ENCODE measurements around the gene BEST4.

Gene BEST4

DNA sequence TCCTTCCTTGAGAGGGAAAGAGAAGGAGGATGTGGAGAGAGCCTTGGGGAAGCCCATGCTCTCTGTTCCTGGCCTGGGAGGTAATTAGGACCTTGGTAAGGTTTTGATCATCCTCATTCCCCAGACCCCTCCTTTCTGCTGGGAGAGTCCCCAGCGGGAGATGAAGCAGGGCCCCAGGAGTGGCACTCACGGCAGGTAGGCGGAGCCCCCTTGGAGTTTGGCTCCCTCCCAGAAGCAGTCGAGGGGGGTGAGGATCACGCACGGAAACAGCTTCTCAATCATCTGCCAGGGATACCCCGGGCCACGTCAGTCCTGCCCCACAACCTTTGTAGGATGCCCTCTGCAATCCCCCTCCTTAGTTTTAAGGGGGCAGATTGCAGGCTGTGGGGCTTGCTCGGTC is 43.5 kb upstream of the BEST4 start:
- TF ChIP-seq, protein P1, sequence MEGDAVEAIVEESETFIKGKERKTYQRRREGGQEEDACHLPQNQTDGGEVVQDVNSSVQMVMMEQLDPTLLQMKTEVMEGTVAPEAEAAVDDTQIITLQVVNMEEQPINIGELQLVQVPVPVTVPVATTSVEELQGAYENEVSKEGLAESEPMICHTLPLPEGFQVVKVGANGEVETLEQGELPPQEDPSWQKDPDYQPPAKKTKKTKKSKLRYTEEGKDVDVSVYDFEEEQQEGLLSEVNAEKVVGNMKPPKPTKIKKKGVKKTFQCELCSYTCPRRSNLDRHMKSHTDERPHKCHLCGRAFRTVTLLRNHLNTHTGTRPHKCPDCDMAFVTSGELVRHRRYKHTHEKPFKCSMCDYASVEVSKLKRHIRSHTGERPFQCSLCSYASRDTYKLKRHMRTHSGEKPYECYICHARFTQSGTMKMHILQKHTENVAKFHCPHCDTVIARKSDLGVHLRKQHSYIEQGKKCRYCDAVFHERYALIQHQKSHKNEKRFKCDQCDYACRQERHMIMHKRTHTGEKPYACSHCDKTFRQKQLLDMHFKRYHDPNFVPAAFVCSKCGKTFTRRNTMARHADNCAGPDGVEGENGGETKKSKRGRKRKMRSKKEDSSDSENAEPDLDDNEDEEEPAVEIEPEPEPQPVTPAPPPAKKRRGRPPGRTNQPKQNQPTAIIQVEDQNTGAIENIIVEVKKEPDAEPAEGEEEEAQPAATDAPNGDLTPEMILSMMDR (IDR thresholded peaks at IDR 0.05): no peak

DNA sequence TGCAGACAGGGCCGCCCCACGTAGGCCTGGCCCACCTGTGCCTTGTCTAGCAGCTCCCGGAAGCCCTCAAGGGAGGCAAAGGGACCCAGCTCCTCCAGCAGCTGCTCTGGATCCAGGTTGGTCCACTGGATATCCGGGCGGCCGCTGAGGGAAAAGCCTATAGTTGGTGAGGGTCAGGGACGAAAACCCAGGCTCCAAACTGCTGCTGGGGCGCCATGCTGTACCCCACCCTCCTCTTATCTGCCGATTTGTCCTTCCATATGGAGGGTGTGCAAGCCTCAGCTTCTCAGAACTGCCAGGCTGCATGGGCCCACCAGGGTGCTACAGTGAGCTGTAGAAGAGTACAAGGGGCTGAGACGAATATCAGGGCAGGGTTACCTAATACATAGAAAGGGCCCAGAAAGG is 42.9 kb upstream of the BEST4 start:
- Histone ChIP-seq H2AFZ (no peak overlapping the region), H3K9me3 (ENCODE audit: control insufficient read depth, low read length) (no peaks in the 10 kb centered on the region), H3K4me1 (no peaks in the 10 kb centered on the region), H3K27ac (no peak overlapping the region), H3K4me2 (ENCODE audit: low read length) (no peak overlapping the region), H3K36me3 (ENCODE audit: control insufficient read depth, insufficient read depth, low read length) (no peaks in the 10 kb centered on the region), H3K27me3 (ENCODE audit: control insufficient read depth, insufficient read depth, low read length) (no peaks in the 10 kb centered on the region), H3K4me3 (ENCODE audit: low read depth, low read length) (no peak overlapping the region), H3K9ac (no peak overlapping the region), H3K79me2 (no peaks in the 10 kb centered on the region)
- TF ChIP-seq, protein P1 (IDR thresholded peaks at IDR 0.05): no peak

More for the DNA sequence above, 43.5 kb upstream of the BEST4 start:
- no peaks in the 10 kb centered on the region for H3K9me3 ChIP-seq (ENCODE audit: control insufficient read depth, low read length)
- H3K36me3 ChIP-seq (ENCODE audit: control insufficient read depth, insufficient read depth, low read length): no peaks in the 10 kb centered on the region
- H2AFZ ChIP-seq: no peak overlapping the region
- no peak overlapping the region for H3K4me2 ChIP-seq (ENCODE audit: low read length)
- H3K4me3 ChIP-seq (ENCODE audit: low read depth, low read length): no peak overlapping the region
- no peak overlapping the region for H3K9ac ChIP-seq
- no peaks in the 10 kb centered on the region for H3K79me2 ChIP-seq
- no peaks in the 10 kb centered on the region for H3K4me1 ChIP-seq
- no peak overlapping the region for H3K27ac ChIP-seq
- H3K27me3 ChIP-seq (ENCODE audit: control insufficient read depth, insufficient read depth, low read length): no peaks in the 10 kb centered on the region

DNA sequence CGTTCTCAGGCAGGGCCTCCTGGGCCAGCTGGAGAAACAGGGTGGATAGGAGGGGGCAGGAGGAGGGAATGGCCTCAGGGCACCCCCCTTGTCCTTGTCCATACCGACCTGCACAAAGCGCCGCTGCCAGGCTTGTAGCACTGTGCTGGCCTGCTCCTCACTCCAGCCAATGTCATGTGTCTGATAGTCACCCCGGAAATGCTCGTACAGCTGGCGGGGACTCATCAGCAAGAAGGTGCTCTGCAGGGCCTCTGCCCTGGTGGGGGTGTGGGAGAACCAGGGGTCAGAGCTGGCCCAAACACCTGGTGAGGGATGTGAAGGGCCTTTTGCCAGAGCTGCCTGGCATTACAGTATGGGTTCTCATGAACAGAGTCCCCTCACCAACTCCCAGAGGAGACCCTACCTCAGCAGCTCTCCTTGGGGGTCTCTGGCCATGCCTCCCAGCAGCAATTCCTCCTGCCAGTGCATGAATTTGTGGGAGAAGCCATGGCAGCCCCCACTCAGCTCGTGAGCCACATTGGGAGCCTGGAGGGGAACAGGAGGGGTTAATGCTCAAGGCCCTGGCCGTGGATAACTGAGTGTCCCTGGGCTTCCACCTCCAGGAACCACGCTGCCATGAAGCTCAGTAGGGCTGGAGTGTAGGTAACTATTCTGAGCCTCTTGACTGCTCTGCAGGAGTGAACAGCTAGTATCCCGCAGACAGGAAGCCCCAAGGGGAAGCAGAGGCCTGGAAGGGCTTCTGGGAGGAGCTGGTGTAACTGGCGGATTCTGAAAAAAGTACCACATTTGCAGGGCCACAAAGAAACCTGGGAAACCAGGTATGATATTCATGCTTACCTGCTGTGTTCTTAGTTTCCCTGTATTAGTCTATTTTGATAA is 41.8 kb upstream of the BEST4 start:
- no peaks in the 10 kb centered on the region for H3K36me3 ChIP-seq (ENCODE audit: control insufficient read depth, insufficient read depth, low read length)

DNA sequence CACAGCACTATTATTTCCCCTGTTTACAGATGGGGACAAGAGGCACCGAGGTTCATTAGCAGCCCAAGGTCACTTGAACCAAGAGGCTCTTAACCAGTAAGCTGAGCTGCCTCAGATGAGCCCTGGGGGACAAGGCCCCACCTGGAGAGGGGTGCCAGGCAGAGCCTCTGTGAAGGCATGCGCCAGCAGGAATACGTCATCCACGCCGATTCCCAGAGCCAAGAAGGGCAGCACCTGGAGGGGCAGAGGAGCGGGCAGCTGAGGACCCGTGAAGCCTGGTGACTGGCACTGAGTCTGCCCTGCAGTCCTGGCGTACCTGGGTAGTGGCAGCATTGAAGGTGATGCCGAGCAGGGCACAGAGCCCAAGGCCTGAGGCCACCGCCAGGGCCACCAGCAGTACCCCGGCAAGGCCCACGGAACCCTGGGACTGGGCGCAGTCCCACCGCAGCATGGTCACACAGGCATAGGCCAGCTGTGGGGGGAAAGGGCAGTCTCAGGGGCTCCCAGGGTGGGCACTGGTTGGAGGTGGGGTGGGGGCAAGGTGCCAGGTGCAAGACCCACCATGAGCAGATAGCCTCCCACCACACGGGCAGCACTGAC is 41.0 kb upstream of the BEST4 start:
- no peak overlapping the region for H3K27ac ChIP-seq
- no peaks in the 10 kb centered on the region for H3K36me3 ChIP-seq (ENCODE audit: control insufficient read depth, insufficient read depth, low read length)
- TF ChIP-seq, protein P1 (IDR thresholded peaks at IDR 0.05): no peak
- H3K9me3 ChIP-seq (ENCODE audit: control insufficient read depth, low read length): no peaks in the 10 kb centered on the region
- no peaks in the 10 kb centered on the region for H3K27me3 ChIP-seq (ENCODE audit: control insufficient read depth, insufficient read depth, low read length)
- no peaks in the 10 kb centered on the region for H3K4me1 ChIP-seq
- no peaks in the 10 kb centered on the region for H3K79me2 ChIP-seq
- no peak overlapping the region for H3K9ac ChIP-seq
- H3K4me2 ChIP-seq (ENCODE audit: low read length): no peak overlapping the region
- no peak overlapping the region for H2AFZ ChIP-seq
- no peak overlapping the region for H3K4me3 ChIP-seq (ENCODE audit: low read depth, low read length)

More for the DNA sequence above, 41.8 kb upstream of the BEST4 start:
- Histone ChIP-seq H3K4me1 (no peaks in the 10 kb centered on the region), H3K27me3 (ENCODE audit: control insufficient read depth, insufficient read depth, low read length) (no peaks in the 10 kb centered on the region), H2AFZ (no peak overlapping the region), H3K4me3 (ENCODE audit: low read depth, low read length) (no peak overlapping the region), H3K27ac (no peak overlapping the region), H3K79me2 (no peaks in the 10 kb centered on the region), H3K4me2 (ENCODE audit: low read length) (no peak overlapping the region), H3K9me3 (ENCODE audit: control insufficient read depth, low read length) (no peaks in the 10 kb centered on the region), H3K9ac (no peak overlapping the region)
- TF ChIP-seq, protein P1 (IDR thresholded peaks at IDR 0.05): no peak
